Hepatocyte (in vitro differentiated cells): Measurements from ENCODE around the gene KCNJ1.

Source experiments
- EZH2 ChIP-seq: fragments of 200-600 bp; sonication (generic); IDR thresholded peaks from 2 replicates; pipeline ENCODE4 v1.6.1; 2016; ENCODE audit warnings: antibody characterized with exemption, mild to moderate bottlenecking, borderline replicate concordance
- TF ChIP-seq, protein P1 (sequence below): fragments of 200-600 bp; sonication (generic); IDR thresholded peaks from 2 replicates; pipeline ENCODE4 v1.5.1; 2016; ENCODE audit warnings: antibody characterized with exemption, mild to moderate bottlenecking; ENCODE audit not compliant: poor library complexity

- no peak for TF ChIP-seq EZH2
- TF ChIP-seq, protein P1, sequence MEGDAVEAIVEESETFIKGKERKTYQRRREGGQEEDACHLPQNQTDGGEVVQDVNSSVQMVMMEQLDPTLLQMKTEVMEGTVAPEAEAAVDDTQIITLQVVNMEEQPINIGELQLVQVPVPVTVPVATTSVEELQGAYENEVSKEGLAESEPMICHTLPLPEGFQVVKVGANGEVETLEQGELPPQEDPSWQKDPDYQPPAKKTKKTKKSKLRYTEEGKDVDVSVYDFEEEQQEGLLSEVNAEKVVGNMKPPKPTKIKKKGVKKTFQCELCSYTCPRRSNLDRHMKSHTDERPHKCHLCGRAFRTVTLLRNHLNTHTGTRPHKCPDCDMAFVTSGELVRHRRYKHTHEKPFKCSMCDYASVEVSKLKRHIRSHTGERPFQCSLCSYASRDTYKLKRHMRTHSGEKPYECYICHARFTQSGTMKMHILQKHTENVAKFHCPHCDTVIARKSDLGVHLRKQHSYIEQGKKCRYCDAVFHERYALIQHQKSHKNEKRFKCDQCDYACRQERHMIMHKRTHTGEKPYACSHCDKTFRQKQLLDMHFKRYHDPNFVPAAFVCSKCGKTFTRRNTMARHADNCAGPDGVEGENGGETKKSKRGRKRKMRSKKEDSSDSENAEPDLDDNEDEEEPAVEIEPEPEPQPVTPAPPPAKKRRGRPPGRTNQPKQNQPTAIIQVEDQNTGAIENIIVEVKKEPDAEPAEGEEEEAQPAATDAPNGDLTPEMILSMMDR: no peak
Measured at GRCh38 chr11:128882451-128882850, 15.4 kb upstream of the KCNJ1 start.
